Measurements from ENCODE around the gene TTLL11. TPM values are rescaled to one million over a fixed set of nuclear protein-coding genes. Genes with fewer than 3 reads are reported as not detected.

TTLL11 gene
- total and polyA plus RNA-seq, 2 of the 8 experiments (the other 6 are each of a cell fraction or from before 2014, with no cell fraction given): 0.56 to 0.80 TPM

GRCh38 chr9:121979736-121980135 lies 113.4 kb downstream of the TTLL11 start:
- FAIRE-seq: no peak
- H3K56ac ChIP-seq (replicated peaks; ENCODE audit: insufficient read length, low read depth, low read length): no peak overlapping the region
- TF ChIP-seq YY1 (IDR thresholded peaks at IDR 0.05; ENCODE audit: low read depth, low read length) (no peak), POLR2A (IDR thresholded peaks at IDR 0.05; ENCODE audit: control extremely low read depth in 1 of 2, low read depth in 2 of 2, low read length in 2 of 2) (no peak), TBP (IDR thresholded peaks at IDR 0.05; ENCODE audit: low read depth, low read length) (no peak), JUN (IDR thresholded peaks at IDR 0.05; ENCODE audit: low read depth, low read length) (no peak), CBX5 (IDR thresholded peaks at IDR 0.05; ENCODE audit: low read depth, low read length) (no peak), POLR2AphosphoS5 (IDR thresholded peaks at IDR 0.05; ENCODE audit: low read depth, low read length) (no peak), EGR1 (IDR thresholded peaks at IDR 0.05; ENCODE audit: borderline replicate concordance, low read depth, low read length) (no peak), USF2 (IDR thresholded peaks at IDR 0.05; ENCODE audit: low read length) (no peak), CHD1 (IDR thresholded peaks at IDR 0.05; ENCODE audit: low read depth, low read length) (no peak), PHF8 (conservative IDR thresholded peaks at IDR 0.05; ENCODE audit: low read depth, low read length) (no peak), NRF1 (IDR thresholded peaks at IDR 0.05; ENCODE audit: low read depth, low read length) (no peak), SRF (IDR thresholded peaks at IDR 0.05; ENCODE audit: low read depth, low read length) (no peak)

More at GRCh38 chr9:121979736-121980135, 113.4 kb downstream of the TTLL11 start:
- Histone ChIP-seq H3K4me3 (ENCODE audit: extremely low read depth in 1 of 4, insufficient read depth in 2 of 4, low read depth in 3 of 4, low read length in 4 of 4) (no peak overlapping the region), H4K5ac (ENCODE audit: insufficient read length, low read depth, low read length) (no peak overlapping the region), H3K23me2 (ENCODE audit: low read depth, low read length) (no peaks in the 10 kb centered on the region), H2AFZ (ENCODE audit: low read length) (no peak overlapping the region), H2BK120ac (replicated peaks; ENCODE audit: low read depth, low read length) (no peak overlapping the region), H4K20me1 (replicated peaks in 1 of 2; ENCODE audit: control insufficient read depth in 1 of 2, insufficient read depth in 2 of 2, low read length in 2 of 2) (no peaks in the 10 kb centered on the region), H3K4me2 (ENCODE audit: insufficient read depth in 1 of 2, low read depth in 2 of 2, low read length in 2 of 2) (no peak overlapping the region), H2BK12ac (ENCODE audit: low read depth, low read length) (no peak overlapping the region), H4K91ac (replicated peaks; ENCODE audit: insufficient read length, low read length) (no peak overlapping the region), H2BK20ac (ENCODE audit: low read length) (no peak overlapping the region), H4K8ac (ENCODE audit: extremely low read depth, insufficient read depth, low read length) (no peak overlapping the region), H3K79me1 (ENCODE audit: low read depth, low read length) (no peaks in the 10 kb centered on the region), H3K27me3 (replicated peaks in 1 of 4; ENCODE audit: control insufficient read depth in 3 of 4, extremely low read depth in 1 of 4, insufficient read depth in 3 of 4, low read length in 3 of 4) (no peaks in the 10 kb centered on the region), H2BK15ac (ENCODE audit: low read length) (no peak overlapping the region), H3K4ac (replicated peaks; ENCODE audit: insufficient read length, low read depth, low read length) (no peak overlapping the region), H3K23ac (ENCODE audit: insufficient read length) (no peak overlapping the region), H3K27ac (ENCODE audit: low read depth, low read length) (no peak overlapping the region), H3K79me2 (ENCODE audit: control insufficient read depth in 1 of 2, insufficient read depth in 2 of 2, low read length in 2 of 2) (no peaks in the 10 kb centered on the region), H2AK5ac (ENCODE audit: low read depth, low read length) (no peak overlapping the region), H3K9me3 (ENCODE audit: insufficient read depth in 2 of 2, low read depth in 1 of 2, low read length in 1 of 2) (no peaks in the 10 kb centered on the region; a peak in 1 of 4 replicates), H2BK5ac (ENCODE audit: low read depth, low read length) (no peak overlapping the region), H3K4me1 (replicated peaks in 1 of 4; ENCODE audit: control insufficient read depth in 3 of 4, insufficient read depth in 4 of 4, low read length in 3 of 4) (no peaks in the 10 kb centered on the region; a peak in 1 of 7 replicates), H3K9ac (replicated peaks in 1 of 4; ENCODE audit: extremely low read depth in 1 of 4, low read depth in 3 of 4, low read length in 3 of 4) (no peak overlapping the region), H3K18ac (ENCODE audit: extremely low read depth, low read length) (no peak overlapping the region), H3K36me3 (ENCODE audit: control insufficient read depth in 2 of 4, insufficient read depth in 4 of 4, low read length in 3 of 4) (no peaks in the 10 kb centered on the region), H3K14ac (ENCODE audit: insufficient read length) (no peak overlapping the region)
- ChIA-PET POLR2A (ENCODE audit: partially characterized antibody) (no interaction called here), CTCF (ENCODE audit: partially characterized antibody) (interaction anchor here (1.2 to 1.6 kb wide), 4 partner anchors 10 to 339 kb away, joined by 4 to 8 read pairs (median 5); no protein-coding TSS in a partner anchor)
- 83% methylated on average over 1 of the region's 1 CpG; no CpG with 5 or more reads in 1 of the 2 experiments for WGBS, 2 experiments (ENCODE audit: extremely low coverage in 1 of 2, insufficient coverage in 1 of 2, insufficient read length in 1 of 2, insufficient replicate concordance in 2 of 2, low coverage in 1 of 2, low lambda C conversion rate in 2 of 2, missing lambda C conversion rate in 1 of 2)
- DNase-seq (ENCODE audit: low read depth in 1 of 2, low spot score in 2 of 2): no peak

Data from H1 (cell line).